H9 (cell line): ENCODE data around the gene RBMX2. TPM values are rescaled to one million over a fixed set of nuclear protein-coding genes. Genes with fewer than 3 reads are reported as not detected.
"Not testable (repeated sequence)": the region's sequence is repeated elsewhere in the genome, so short reads cannot be mapped to it uniquely, and the experiment has no call there.

Source experiments
- DNase-seq: peaks from one replicate; pipeline ENCODE4 v3.0.0-alpha.2; 2017
- H2AFZ ChIP-seq: one replicate; pipeline ENCODE4 v1.6.1; 2013; ENCODE audit warnings: mild to moderate bottlenecking, low read length, control low read depth, moderate library complexity
- H2AK5ac ChIP-seq: 2 replicates; pipeline ENCODE4 v1.6.1; 2013; ENCODE audit warnings: low read length, control low read depth, mixed read lengths; ENCODE audit not compliant: insufficient read length
- H2BK120ac ChIP-seq: one replicate; pipeline ENCODE4 v1.6.1; 2013; ENCODE audit warnings: low read depth, mild to moderate bottlenecking, low read length, control low read depth, inconsistent platforms; ENCODE audit not compliant: poor library complexity, severe bottlenecking
- H2BK12ac ChIP-seq: 2 replicates; pipeline ENCODE4 v1.6.1; 2013; ENCODE audit warnings: low read length, control low read depth, mixed read lengths, low read depth; ENCODE audit not compliant: insufficient read length
- H2BK15ac ChIP-seq: 2 replicates; pipeline ENCODE4 v1.6.1; 2013; ENCODE audit warnings: low read depth, low read length, control low read depth
- H2BK20ac ChIP-seq: one replicate; pipeline ENCODE4 v1.6.1; 2013; ENCODE audit warnings: low read depth, mild to moderate bottlenecking, low read length, control low read depth, inconsistent platforms; ENCODE audit not compliant: poor library complexity, severe bottlenecking
- H2BK5ac ChIP-seq: 2 replicates; pipeline ENCODE4 v1.6.1; 2013; ENCODE audit warnings: low read length, control low read depth, mixed read lengths; ENCODE audit not compliant: insufficient read length
- H3K14ac ChIP-seq: 2 replicates; pipeline ENCODE4 v1.6.1; 2013; ENCODE audit warnings: low read length, control low read depth; ENCODE audit not compliant: insufficient read depth
- H3K18ac ChIP-seq: 2 replicates; pipeline ENCODE4 v1.6.1; 2013; ENCODE audit warnings: low read depth, mild to moderate bottlenecking, mixed read lengths, low read length, control low read depth; ENCODE audit not compliant: insufficient read length
- H3K23ac ChIP-seq: 2 replicates; pipeline ENCODE4 v1.6.1; 2013; ENCODE audit warnings: low read length, control low read depth, mixed read lengths, low read depth; ENCODE audit not compliant: insufficient read length
- H3K23me2 ChIP-seq: 2 replicates; pipeline ENCODE4 v1.6.1; 2013; ENCODE audit warnings: low read depth, mild to moderate bottlenecking, mixed read lengths, low read length, control low read depth; ENCODE audit not compliant: insufficient read length, poor library complexity, severe bottlenecking
- H3K27ac ChIP-seq: 2 replicates; pipeline ENCODE4 v1.5.1; 2013; ENCODE audit warnings: low read length, control low read depth, mixed read lengths, low read depth; ENCODE audit not compliant: insufficient read length
- H3K27me3 ChIP-seq: 2 replicates; pipeline ENCODE4 v1.6.1; 2013; ENCODE audit warnings: low read length, control low read depth, inconsistent platforms; ENCODE audit not compliant: insufficient read depth
- H3K4ac ChIP-seq: 2 replicates; pipeline ENCODE4 v1.6.1; 2013; ENCODE audit warnings: low read depth, mild to moderate bottlenecking, control low read depth, inconsistent platforms, low read length, moderate library complexity
- H3K4me1 ChIP-seq: 2 replicates; pipeline ENCODE4 v1.6.1; 2013; ENCODE audit warnings: low read length, control low read depth, inconsistent platforms; ENCODE audit not compliant: insufficient read depth
- H3K4me2 ChIP-seq: 2 replicates; pipeline ENCODE4 v1.6.1; 2013; ENCODE audit warnings: low read length, control low read depth, mixed read lengths; ENCODE audit not compliant: insufficient read length, insufficient read depth
- H3K56ac ChIP-seq: 2 replicates; pipeline ENCODE4 v1.6.1; 2013; ENCODE audit warnings: low read depth, mild to moderate bottlenecking, mixed read lengths, low read length, control low read depth; ENCODE audit not compliant: insufficient read length
- H3K79me1 ChIP-seq: 2 replicates; pipeline ENCODE4 v1.6.1; 2013; ENCODE audit warnings: low read depth, mild to moderate bottlenecking, moderate library complexity, low read length, control low read depth, inconsistent platforms; ENCODE audit not compliant: insufficient read depth, poor library complexity, severe bottlenecking
- H3K79me2 ChIP-seq: 2 replicates; pipeline ENCODE4 v1.6.1; 2013; ENCODE audit warnings: low read length, control low read depth, inconsistent platforms; ENCODE audit not compliant: insufficient read depth
- H3K9ac ChIP-seq: 2 replicates; pipeline ENCODE4 v1.6.1; 2013; ENCODE audit warnings: low read length, control low read depth, mixed read lengths; ENCODE audit not compliant: insufficient read length; ENCODE audit errors: extremely low read depth
- H3K9me3 ChIP-seq: one replicate; pipeline ENCODE4 v1.6.1; 2013; ENCODE audit warnings: low read depth, low read length, inconsistent platforms; ENCODE audit not compliant: control insufficient read depth
- H3T11ph ChIP-seq: one replicate; pipeline ENCODE4 v1.6.1; 2013; ENCODE audit warnings: mild to moderate bottlenecking, low read length, control low read depth, inconsistent platforms
- H4K20me1 ChIP-seq: one replicate; pipeline ENCODE4 v1.6.1; 2013; ENCODE audit not compliant: control insufficient read depth, insufficient read length, insufficient read depth
- H4K5ac ChIP-seq: 2 replicates; pipeline ENCODE4 v1.6.1; 2013; ENCODE audit warnings: low read depth, mild to moderate bottlenecking, mixed read lengths, low read length, control low read depth; ENCODE audit not compliant: insufficient read length
- H4K8ac ChIP-seq: replicated peaks from 2 replicates; pipeline ENCODE4 v1.6.1; 2013; ENCODE audit warnings: low read length, control low read depth, mixed read lengths, low read depth; ENCODE audit not compliant: insufficient read length
- H4K91ac ChIP-seq: 2 replicates; pipeline ENCODE4 v1.6.1; 2013; ENCODE audit warnings: low read depth, mild to moderate bottlenecking, moderate library complexity, mixed read lengths, low read length, control low read depth; ENCODE audit not compliant: insufficient read length
- H3K27ac Mint-ChIP-seq, 3 experiments: 2 replicates in 2 of 3; 3 replicates in 1 of 3; pipeline ENCODE4 v1.8.0; 2020 to 2021; ENCODE audit warnings: mixed read lengths in 3 of 3, mild to moderate bottlenecking in 1 of 3, moderate library complexity in 1 of 3
- H3K27me3 Mint-ChIP-seq: 2 replicates; pipeline ENCODE4 v1.8.0; 2021; ENCODE audit warnings: low read depth, mild to moderate bottlenecking, moderate library complexity, mixed read lengths
- H3K36me3 Mint-ChIP-seq, 3 experiments: 2 replicates in 2 of 3; 3 replicates in 1 of 3; pipeline ENCODE4 v1.8.0; 2020 to 2021; ENCODE audit warnings: low read depth in 3 of 3, mixed read lengths in 3 of 3; ENCODE audit not compliant: insufficient read depth in 1 of 3
- H3K4me1 Mint-ChIP-seq, 2 experiments: 2 replicates each; pipeline ENCODE4 v1.8.0; 2020; ENCODE audit warnings: mixed read lengths in 2 of 2
- H3K4me3 Mint-ChIP-seq, 2 experiments: 2 replicates in 1 of 2; 3 replicates in 1 of 2; pipeline ENCODE4 v1.8.0; 2020 to 2021; ENCODE audit warnings: mild to moderate bottlenecking in 2 of 2, mixed read lengths in 2 of 2, moderate library complexity in 1 of 2
- H3K9me3 Mint-ChIP-seq, 2 experiments: 2 replicates in 1 of 2; 3 replicates in 1 of 2; pipeline ENCODE4 v1.8.0; 2020; ENCODE audit warnings: mild to moderate bottlenecking in 2 of 2, mixed read lengths in 2 of 2, moderate library complexity in 1 of 2
- WGBS: extraction: QIAGEN DNeasy Blood & Tissue Kit; methylation state at CpG from one replicate; pipeline ENCODE4 v1.1.7; 2013; ENCODE audit warnings: missing lambda C conversion rate, low lambda C conversion rate, mixed read lengths; ENCODE audit not compliant: insufficient read length; ENCODE audit errors: extremely low coverage; 5-methylcytosine and 5-hydroxymethylcytosine counted together
- total RNA-seq: library from RNA; stranded (reverse); gene quantifications from 2 replicates; pipeline ENCODE4 v1.2.1, GENCODE V29; 2021
- TF ChIP-seq, protein P1 (sequence below): fragments of 200-600 bp; sonication (generic); conservative IDR thresholded peaks from 3 replicates; pipeline ENCODE4 v1.8.0; 2021; ENCODE audit warnings: antibody characterized with exemption, mild to moderate bottlenecking

The RBMX2 gene
- total RNA-seq, 1 experiment from 2014 or later: 22.1 TPM

GRCh38 chrX:130435937-130436336 lies 34.1 kb downstream of the RBMX2 start:
- no peak overlapping the region for H2AFZ ChIP-seq
- H4K5ac ChIP-seq: no peak overlapping the region
- no peak for DNase-seq
- no peaks in the 10 kb centered on the region for H3K27me3 ChIP-seq
- no peak overlapping the region for H2BK5ac ChIP-seq
- H2BK15ac ChIP-seq: no peak overlapping the region
- no peaks in the 10 kb centered on the region for H4K20me1 ChIP-seq
- H3K9me3 Mint-ChIP-seq: peaks cover 20 to 64% of the 10 kb centered on the region in 2 experiments
- H3K27me3 Mint-ChIP-seq: peaks cover 2% of the 10 kb centered on the region
- no peak overlapping the region for H3K23ac ChIP-seq
- no peak overlapping the region for H2BK12ac ChIP-seq
- H3T11ph ChIP-seq: no peak overlapping the region
- no peak overlapping the region for H3K18ac ChIP-seq
- peaks cover 8% of the 10 kb centered on the region for H3K9me3 ChIP-seq
- no peak overlapping the region for H2AK5ac ChIP-seq
- no peaks in the 10 kb centered on the region; the same call in 1 of the 2 replicates for H3K4me1 ChIP-seq
- no peak overlapping the region for H3K4ac ChIP-seq
- no peaks in the 10 kb centered on the region for H3K79me2 ChIP-seq
- no peak overlapping the region for H2BK20ac ChIP-seq
- no peak overlapping the region for H3K4me2 ChIP-seq
- no peak overlapping the region for H4K91ac ChIP-seq
- no peak overlapping the region for H3K4me3 Mint-ChIP-seq
- no peak overlapping the region for H3K27ac ChIP-seq
- TF ChIP-seq, protein P1, sequence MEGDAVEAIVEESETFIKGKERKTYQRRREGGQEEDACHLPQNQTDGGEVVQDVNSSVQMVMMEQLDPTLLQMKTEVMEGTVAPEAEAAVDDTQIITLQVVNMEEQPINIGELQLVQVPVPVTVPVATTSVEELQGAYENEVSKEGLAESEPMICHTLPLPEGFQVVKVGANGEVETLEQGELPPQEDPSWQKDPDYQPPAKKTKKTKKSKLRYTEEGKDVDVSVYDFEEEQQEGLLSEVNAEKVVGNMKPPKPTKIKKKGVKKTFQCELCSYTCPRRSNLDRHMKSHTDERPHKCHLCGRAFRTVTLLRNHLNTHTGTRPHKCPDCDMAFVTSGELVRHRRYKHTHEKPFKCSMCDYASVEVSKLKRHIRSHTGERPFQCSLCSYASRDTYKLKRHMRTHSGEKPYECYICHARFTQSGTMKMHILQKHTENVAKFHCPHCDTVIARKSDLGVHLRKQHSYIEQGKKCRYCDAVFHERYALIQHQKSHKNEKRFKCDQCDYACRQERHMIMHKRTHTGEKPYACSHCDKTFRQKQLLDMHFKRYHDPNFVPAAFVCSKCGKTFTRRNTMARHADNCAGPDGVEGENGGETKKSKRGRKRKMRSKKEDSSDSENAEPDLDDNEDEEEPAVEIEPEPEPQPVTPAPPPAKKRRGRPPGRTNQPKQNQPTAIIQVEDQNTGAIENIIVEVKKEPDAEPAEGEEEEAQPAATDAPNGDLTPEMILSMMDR: no peak
- H3K27ac Mint-ChIP-seq: no peak overlapping the region
- H4K8ac ChIP-seq: no peak overlapping the region
- H2BK120ac ChIP-seq: no peak overlapping the region
- H3K36me3 Mint-ChIP-seq: peaks cover 0 to 10% (median 0%) of the 10 kb centered on the region in 3 experiments; a peak in 1 of 7 replicates
- no peaks in the 10 kb centered on the region for H3K4me1 Mint-ChIP-seq
- H3K14ac ChIP-seq: no peak overlapping the region
- no peak overlapping the region for H3K9ac ChIP-seq
- no peak overlapping the region for H3K56ac ChIP-seq
- no peaks in the 10 kb centered on the region for H3K23me2 ChIP-seq
- no peaks in the 10 kb centered on the region for H3K79me1 ChIP-seq

DNA sequence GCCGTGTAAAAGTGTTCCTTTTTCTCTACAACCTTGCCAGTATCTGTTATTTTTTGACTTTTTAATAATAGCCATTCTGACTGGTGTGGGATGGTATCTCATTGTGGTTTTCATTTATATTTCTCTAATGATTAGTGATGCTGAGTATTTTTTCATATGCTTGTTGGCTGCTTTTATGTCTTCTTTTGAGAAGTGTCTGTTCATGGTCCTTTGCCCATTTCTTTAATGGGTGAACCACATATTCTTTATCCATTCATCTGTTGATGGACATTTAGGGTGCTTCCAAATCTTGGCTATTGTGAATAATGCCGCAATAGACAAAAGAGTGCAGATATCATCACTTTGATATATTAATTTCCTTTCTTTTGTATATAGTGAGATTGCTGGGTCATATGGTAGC lies 36.2 kb downstream of the RBMX2 start:
- not testable (repeated sequence) for H4K8ac ChIP-seq, H3K56ac ChIP-seq, H2BK15ac ChIP-seq, H3K14ac ChIP-seq, H2BK5ac ChIP-seq, H4K91ac ChIP-seq, H3K4me1 Mint-ChIP-seq, H3K79me2 ChIP-seq, H3K4me2 ChIP-seq, H3K9ac ChIP-seq, H3T11ph ChIP-seq, H3K4me3 Mint-ChIP-seq, H3K4me1 ChIP-seq, H4K5ac ChIP-seq, H3K79me1 ChIP-seq, H3K27ac Mint-ChIP-seq, DNase-seq, H2BK20ac ChIP-seq, H3K27ac ChIP-seq, H3K18ac ChIP-seq, H2BK120ac ChIP-seq, H3K27me3 Mint-ChIP-seq, H4K20me1 ChIP-seq, H3K4ac ChIP-seq, H3K23ac ChIP-seq, H3K23me2 ChIP-seq, H3K27me3 ChIP-seq, H3K9me3 ChIP-seq, H2BK12ac ChIP-seq, H2AK5ac ChIP-seq, H2AFZ ChIP-seq
- peaks cover 0 to 10% (median 0%) of the 10 kb centered on the region in 3 experiments; a peak in 1 of 7 replicates for H3K36me3 Mint-ChIP-seq
- peaks cover 20 to 67% of the 10 kb centered on the region in 2 experiments for H3K9me3 Mint-ChIP-seq
- WGBS: no CpG with 5 or more reads among the region's 2 CpGs
